Neural progenitor cell (in vitro differentiated cells): ENCODE results near the gene CDC42BPA. TPM values are rescaled to one million over a fixed set of nuclear protein-coding genes. Genes with fewer than 3 reads are reported as not detected.

ENCODE experiments used
- DNase-seq: peaks from one replicate; pipeline ENCODE4 v3.0.0-alpha.2; 2016; ENCODE audit warnings: low spot score
- H2AFZ ChIP-seq: fragments of 200-600 bp; sonication (generic); replicated peaks from 2 replicates; pipeline ENCODE4 v1.6.1; 2016; ENCODE audit warnings: antibody characterized with exemption
- H3F3A ChIP-seq: fragments of 200-600 bp; sonication (generic); 2 replicates; pipeline ENCODE4 v1.6.1; 2016; ENCODE audit warnings: antibody characterized with exemption, low read depth
- H3K27ac ChIP-seq: fragments of 200-600 bp; sonication (generic); 2 replicates; pipeline ENCODE4 v1.5.1; 2016; ENCODE audit warnings: mild to moderate bottlenecking
- H3K27me3 ChIP-seq: fragments of 200-600 bp; sonication (generic); 2 replicates; pipeline ENCODE4 v1.6.1; 2016; ENCODE audit warnings: mild to moderate bottlenecking, moderate library complexity
- H3K36me3 ChIP-seq: fragments of 200-600 bp; sonication (generic); 2 replicates; pipeline ENCODE4 v1.5.1; 2016
- H3K4me1 ChIP-seq: fragments of 200-600 bp; sonication (generic); 2 replicates; pipeline ENCODE4 v1.6.1; 2016; ENCODE audit warnings: mixed run types
- H3K4me2 ChIP-seq: fragments of 200-600 bp; sonication (generic); 2 replicates; pipeline ENCODE4 v1.6.1; 2016
- H3K4me3 ChIP-seq: fragments of 200-600 bp; sonication (generic); 2 replicates; pipeline ENCODE4 v1.5.1; 2016
- H3K79me2 ChIP-seq: fragments of 200-600 bp; sonication (generic); 2 replicates; pipeline ENCODE4 v1.6.1; 2016; ENCODE audit warnings: low read depth
- H3K9ac ChIP-seq: fragments of 200-600 bp; sonication (generic); 2 replicates; pipeline ENCODE4 v1.6.1; 2016
- H3K9me3 ChIP-seq: fragments of 200-600 bp; sonication (generic); 2 replicates; pipeline ENCODE4 v1.5.1; 2016; ENCODE audit warnings: low read depth
- H4K20me1 ChIP-seq: fragments of 200-600 bp; sonication (generic); 2 replicates; pipeline ENCODE4 v1.6.1; 2016; ENCODE audit warnings: low read depth
- H3K27ac Mint-ChIP-seq: 3 replicates; pipeline ENCODE4 v1.8.0; 2021; ENCODE audit warnings: mixed read lengths
- H3K27me3 Mint-ChIP-seq: 2 replicates; pipeline ENCODE4 v1.8.0; 2022; ENCODE audit warnings: low read depth, mild to moderate bottlenecking, inconsistent platforms, moderate library complexity, mixed read lengths; ENCODE audit not compliant: insufficient read depth
- H3K36me3 Mint-ChIP-seq: 3 replicates; pipeline ENCODE4 v1.8.0; 2021; ENCODE audit warnings: mixed read lengths
- H3K4me1 Mint-ChIP-seq: 3 replicates; pipeline ENCODE4 v1.8.0; 2021; ENCODE audit warnings: mixed read lengths
- H3K4me3 Mint-ChIP-seq: 3 replicates; pipeline ENCODE4 v1.8.0; 2021; ENCODE audit warnings: mild to moderate bottlenecking, moderate library complexity, mixed read lengths
- H3K9me3 Mint-ChIP-seq: 3 replicates; pipeline ENCODE4 v1.8.0; 2020; ENCODE audit warnings: mixed read lengths
- CTCF ChIP-seq: fragments of 200-600 bp; sonication (generic); IDR thresholded peaks from 2 replicates; pipeline ENCODE4 v1.5.1; 2017; ENCODE audit warnings: antibody characterized with exemption, mild to moderate bottlenecking
- EZH2 ChIP-seq: fragments of 200-600 bp; sonication (generic); IDR thresholded peaks from 2 replicates; pipeline ENCODE4 v1.6.1; 2017; ENCODE audit warnings: antibody characterized with exemption, mild to moderate bottlenecking, moderate library complexity
- EZH2phosphoT487 ChIP-seq: fragments of 200-600 bp; sonication (generic); IDR thresholded peaks from 2 replicates; pipeline ENCODE4 v1.6.1; 2017; ENCODE audit warnings: antibody characterized with exemption
- total RNA-seq: library from RNA; depleted of rRNA; stranded (reverse); fragments of >200 nt; gene quantifications from 2 replicates; pipeline ENCODE4 v1.2.3, GENCODE V29; 2015; ENCODE audit warnings: low replicate concordance

CDC42BPA gene
- total RNA-seq, 1 donor from 2014 or later = 54.7 TPM

DNA sequence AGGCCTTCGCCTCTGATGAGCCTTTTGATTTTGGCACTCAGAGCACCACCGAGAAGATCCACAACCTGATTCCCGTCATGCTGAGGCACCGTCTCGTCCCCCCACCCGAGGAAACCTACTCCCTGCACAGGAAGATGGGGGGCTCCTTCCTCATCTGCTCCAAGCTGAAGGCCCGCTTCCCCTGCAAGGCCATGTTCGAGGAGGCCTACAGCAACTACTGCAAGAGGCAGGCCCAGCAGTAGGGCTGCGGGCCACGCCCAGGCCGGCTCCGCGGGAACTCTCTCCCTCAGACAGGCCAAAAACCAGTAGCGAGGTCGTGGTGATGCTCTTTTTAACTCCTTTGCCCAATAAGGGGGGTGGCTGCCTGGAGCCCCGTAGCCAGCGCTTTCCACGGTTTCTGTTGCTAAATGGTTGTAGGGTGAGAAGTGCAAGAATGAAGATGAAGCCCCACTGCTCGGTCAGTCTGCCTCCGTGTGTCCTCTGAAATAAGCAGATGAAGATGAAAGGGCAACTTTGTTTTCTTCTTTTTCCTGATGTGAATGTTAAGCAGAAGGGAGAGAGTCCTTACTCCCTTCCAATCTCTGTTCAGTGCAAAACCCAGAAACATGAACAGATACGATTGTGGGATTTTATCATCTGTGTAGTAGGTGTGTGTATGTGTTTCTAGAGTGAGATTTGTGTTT is 331.7 kb downstream of the CDC42BPA start:
- H2AFZ ChIP-seq = no peak overlapping the region
- H4K20me1 ChIP-seq = no peaks in the 10 kb centered on the region
- no peaks in the 10 kb centered on the region for H3K36me3 ChIP-seq
- H3K4me1 ChIP-seq = peaks cover 15% of the 10 kb centered on the region
- H3K4me2 ChIP-seq = no peak overlapping the region
- Mint-ChIP-seq H3K36me3 (peaks cover 8% of the 10 kb centered on the region), H3K27ac (peak overlapping the region; percentile 51), H3K4me3 (no peak overlapping the region), H3K27me3 (no peaks in the 10 kb centered on the region), H3K9me3 (no peaks in the 10 kb centered on the region), H3K4me1 (peaks cover 12% of the 10 kb centered on the region)
- no peaks in the 10 kb centered on the region for H3K27me3 ChIP-seq
- H3K79me2 ChIP-seq = no peaks in the 10 kb centered on the region
- H3K9me3 ChIP-seq = no peaks in the 10 kb centered on the region
- peaks cover 18% of the 10 kb centered on the region for H3F3A ChIP-seq
- no peak for TF ChIP-seq CTCF
- TF ChIP-seq EZH2 = no peak
- no peak for TF ChIP-seq EZH2phosphoT487
- no peak overlapping the region for H3K4me3 ChIP-seq
- H3K27ac ChIP-seq = no peak overlapping the region
- H3K9ac ChIP-seq = no peak overlapping the region
- no peak for DNase-seq

DNA sequence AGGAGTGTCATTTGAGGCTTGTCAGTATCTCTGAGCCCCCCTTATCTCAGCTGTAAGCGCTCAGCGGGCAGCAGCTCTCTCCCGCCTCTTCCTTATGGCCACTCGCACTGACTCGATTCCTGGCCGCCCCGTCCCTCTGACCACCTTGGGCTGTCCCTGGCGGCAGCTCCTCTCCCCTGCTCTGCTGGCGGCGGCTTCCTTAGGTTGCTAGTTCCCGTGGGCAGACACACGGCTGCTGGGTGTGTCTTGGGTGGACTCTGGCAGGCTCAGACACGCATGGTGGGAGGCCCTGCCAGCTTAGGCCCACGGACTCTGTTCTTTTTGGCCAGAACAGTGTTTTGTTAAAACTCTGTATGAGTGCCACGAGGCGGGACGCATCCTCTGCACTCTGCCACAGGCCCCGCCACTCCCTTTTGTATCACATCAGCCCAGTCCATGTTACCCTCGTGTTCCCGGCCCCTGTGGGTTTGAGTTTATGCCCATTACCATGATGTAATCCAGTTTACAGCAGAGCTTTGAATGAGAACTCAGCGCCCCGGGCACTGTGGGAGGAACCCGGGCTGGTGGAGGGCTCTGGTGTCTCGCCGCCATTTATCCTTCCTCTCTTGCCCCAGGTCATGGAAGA is 332.3 kb downstream of the CDC42BPA start:
- Histone ChIP-seq H3K9ac (no peak overlapping the region), H3K9me3 (no peaks in the 10 kb centered on the region), H3K4me3 (no peak overlapping the region), H3K27ac (no peak overlapping the region), H3K27me3 (no peaks in the 10 kb centered on the region), H3F3A (peaks cover 18% of the 10 kb centered on the region), H3K36me3 (no peaks in the 10 kb centered on the region), H3K79me2 (no peaks in the 10 kb centered on the region), H2AFZ (no peak overlapping the region), H3K4me2 (no peak overlapping the region), H3K4me1 (peaks cover 15% of the 10 kb centered on the region), H4K20me1 (no peaks in the 10 kb centered on the region)
- no peak overlapping the region for H3K4me3 Mint-ChIP-seq
- TF ChIP-seq CTCF (no peak), EZH2phosphoT487 (no peak), EZH2 (no peak)
- H3K27ac Mint-ChIP-seq = no peak overlapping the region
- no peak for DNase-seq
- peaks cover 12% of the 10 kb centered on the region for H3K4me1 Mint-ChIP-seq
- no peaks in the 10 kb centered on the region for H3K9me3 Mint-ChIP-seq
- H3K27me3 Mint-ChIP-seq = peaks cover 1% of the 10 kb centered on the region
- H3K36me3 Mint-ChIP-seq = peaks cover 8% of the 10 kb centered on the region

DNA sequence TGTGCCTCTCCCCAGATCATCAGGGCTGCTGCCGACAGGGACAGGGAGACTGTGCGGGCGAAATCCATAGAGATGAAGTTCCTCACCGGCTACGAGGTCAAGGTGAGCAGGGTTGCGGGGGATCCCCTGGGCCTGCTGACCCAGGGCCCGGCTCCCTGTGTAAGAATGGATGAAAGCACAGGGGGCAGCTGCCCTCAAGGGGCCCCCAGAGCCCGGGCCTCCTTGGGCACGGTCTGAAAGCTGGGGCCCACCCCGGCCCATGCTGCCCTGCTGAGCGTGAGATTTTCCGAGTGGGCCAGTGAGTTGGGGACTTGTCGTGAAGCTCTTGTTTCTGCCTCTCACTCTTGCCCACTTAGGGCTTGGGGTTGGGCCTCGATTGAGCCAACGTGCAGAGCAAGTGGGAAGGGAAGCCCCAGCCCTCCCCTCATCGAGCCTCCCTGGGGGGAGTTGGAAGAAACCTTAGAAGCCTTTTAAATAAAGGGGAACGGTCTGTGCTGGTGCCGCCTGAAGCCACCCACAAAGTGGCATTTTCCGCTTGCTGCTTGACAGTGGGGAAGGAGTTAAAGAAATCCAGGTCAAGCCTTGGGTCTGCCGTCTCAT is 333.0 kb downstream of the CDC42BPA start:
- Histone ChIP-seq H3K36me3 (no peaks in the 10 kb centered on the region), H3K4me1 (peaks cover 15% of the 10 kb centered on the region), H3K9me3 (no peaks in the 10 kb centered on the region), H3F3A (peaks cover 18% of the 10 kb centered on the region), H2AFZ (no peak overlapping the region), H4K20me1 (no peaks in the 10 kb centered on the region), H3K4me3 (no peak overlapping the region), H3K4me2 (no peak overlapping the region), H3K79me2 (no peaks in the 10 kb centered on the region), H3K27me3 (no peaks in the 10 kb centered on the region), H3K27ac (no peak overlapping the region), H3K9ac (no peak overlapping the region)
- H3K27ac Mint-ChIP-seq = no peak overlapping the region
- no peak overlapping the region for H3K4me3 Mint-ChIP-seq
- peaks cover 8% of the 10 kb centered on the region for H3K36me3 Mint-ChIP-seq
- H3K27me3 Mint-ChIP-seq = peaks cover 3% of the 10 kb centered on the region
- TF ChIP-seq EZH2 = no peak
- TF ChIP-seq CTCF = no peak
- TF ChIP-seq EZH2phosphoT487 = no peak
- no peak for DNase-seq
- peaks cover 12% of the 10 kb centered on the region for H3K4me1 Mint-ChIP-seq
- no peaks in the 10 kb centered on the region for H3K9me3 Mint-ChIP-seq
